SK-N-SH (cell line): ENCODE results near the gene GBP7. TPM values are rescaled to one million over a fixed set of nuclear protein-coding genes. Genes with fewer than 3 reads are reported as not detected.

Experiments
- CTCF ChIA-PET: fragments of 300-600, 350-600 bp; formaldehyde crosslinking; extraction: SDS; loops from one replicate; lab custom pipeline; 2021; lab: Yijun Ruan, JAX
- POLR2A ChIA-PET: fragments of 350-600 bp; sonication (Branson Sonifier 250); formaldehyde crosslinking; extraction: SDS; loops from one replicate; lab custom pipeline; 2020; ENCODE audit warnings: antibody characterized with exemption, inconsistent platforms; lab: Yijun Ruan, JAX
- DNase-seq: peaks from one replicate; pipeline ENCODE4 v3.0.0; 2012
- H2AFZ ChIP-seq: fragments of 200-600 bp; sonication (generic); 2 replicates; pipeline ENCODE4 v1.8.1; 2016; ENCODE audit warnings: antibody characterized with exemption, mild to moderate bottlenecking, low read depth
- H3F3A ChIP-seq: fragments of 200-600 bp; sonication (generic); replicated peaks from 2 replicates; pipeline ENCODE3; 2016; ENCODE audit warnings: antibody characterized with exemption, mild to moderate bottlenecking; ENCODE audit not compliant: insufficient read depth
- H3K27ac ChIP-seq, 2 experiments: fragments of 200-500 bp in 1 of 2; fragments of 200-600 bp in 1 of 2; sonication (Bioruptor generic) in 1 of 2; sonication (generic), shearing (Covaris generic) in 1 of 2; 2 replicates each; pipeline versions ENCODE4 v1.5.1 to v1.6.1; 2014 to 2016; ENCODE audit warnings: low read depth in 2 of 2, inconsistent platforms in 1 of 2, low read length in 1 of 2, mild to moderate bottlenecking in 1 of 2, mixed read lengths in 1 of 2
- H3K27me3 ChIP-seq: fragments of 200-600 bp; sonication (generic), shearing (Covaris generic); 2 replicates; pipeline ENCODE4 v1.6.1; 2016; ENCODE audit warnings: mixed run types; ENCODE audit not compliant: insufficient read depth
- H3K36me3 ChIP-seq, 2 experiments: fragments of 200-500 bp in 1 of 2; fragments of 200-600 bp in 1 of 2; sonication (Bioruptor generic) in 1 of 2; sonication (generic) in 1 of 2; replicated peaks in 1 of 2; 2 replicates each; pipeline versions ENCODE3 to v1.5.1; 2014 to 2016; ENCODE audit warnings: low read length in 1 of 2, mild to moderate bottlenecking in 1 of 2; ENCODE audit not compliant: insufficient read depth in 2 of 2, control insufficient read depth in 1 of 2
- H3K4me1 ChIP-seq, 2 experiments: fragments of 200-500 bp in 1 of 2; fragments of 200-600 bp in 1 of 2; sonication (Bioruptor generic) in 1 of 2; sonication (generic), shearing (Covaris generic) in 1 of 2; 2 replicates each; pipeline versions ENCODE4 v1.5.1 to v1.6.1; 2014 to 2016; ENCODE audit warnings: low read depth in 1 of 2, low read length in 1 of 2, mixed run types in 1 of 2; ENCODE audit not compliant: insufficient read depth in 2 of 2, control insufficient read depth in 1 of 2
- H3K4me2 ChIP-seq: fragments of 200-600 bp; sonication (generic), shearing (Covaris generic); 2 replicates; pipeline ENCODE4 v1.6.1; 2017; ENCODE audit warnings: mixed run types
- H3K4me3 ChIP-seq, 2 experiments: fragments of 200-500 bp in 1 of 2; fragments of 200-600 bp in 1 of 2; sonication (Bioruptor generic) in 1 of 2; sonication (generic), shearing (Covaris generic) in 1 of 2; 2 replicates each; pipeline versions ENCODE4 v1.5.1 to v1.8.1; 2014 to 2016; ENCODE audit warnings: low read depth in 2 of 2, inconsistent platforms in 1 of 2, low read length in 1 of 2, mild to moderate bottlenecking in 1 of 2, mixed read lengths in 1 of 2, moderate library complexity in 1 of 2
- H3K79me2 ChIP-seq: fragments of 200-600 bp; sonication (generic); 2 replicates; pipeline ENCODE4 v1.8.1; 2017; ENCODE audit warnings: mild to moderate bottlenecking; ENCODE audit not compliant: insufficient read depth
- H3K9ac ChIP-seq: fragments of 200-600 bp; sonication (generic); 2 replicates; pipeline ENCODE4 v1.6.1; 2017; ENCODE audit warnings: mixed run types
- H3K9me2 ChIP-seq: fragments of 200-600 bp; sonication (generic); 2 replicates; pipeline ENCODE4 v1.6.1; 2017; ENCODE audit warnings: mixed run types
- H3K9me3 ChIP-seq: fragments of 200-600 bp; sonication (generic); 2 replicates; pipeline ENCODE4 v1.6.1; 2017; ENCODE audit warnings: mixed run types, mild to moderate bottlenecking, moderate library complexity
- H4K20me1 ChIP-seq: fragments of 200-600 bp; sonication (generic); 2 replicates; pipeline ENCODE4 v1.6.1; 2017; ENCODE audit warnings: mild to moderate bottlenecking, mixed run types; ENCODE audit not compliant: insufficient read depth
- CHD2 ChIP-seq: fragments of 150-350 bp; IDR thresholded peaks from 2 replicates; pipeline ENCODE4 v1.6.1; 2018; ENCODE audit warnings: low read length; ENCODE audit not compliant: partially characterized antibody
- EP300 ChIP-seq, 2 experiments: IDR thresholded peaks; 2 replicates each; pipeline versions ENCODE4 v1.4.0 to v1.6.1; 2012; ENCODE audit warnings: borderline replicate concordance in 1 of 2, low read depth in 1 of 2, low read length in 1 of 2
- FOXJ3 ChIP-seq: sonication (generic); formaldehyde crosslinking; IDR thresholded peaks from 2 replicates; pipeline ENCODE4 v1.5.1; 2020; ENCODE audit warnings: mild to moderate bottlenecking, missing genetic modification reagents
- JUND ChIP-seq: IDR thresholded peaks from 2 replicates; pipeline ENCODE4 v1.4.0; 2012
- NFIC ChIP-seq: IDR thresholded peaks from 2 replicates; pipeline ENCODE4 v1.4.0; 2012; ENCODE audit warnings: borderline replicate concordance
- NRF1 ChIP-seq: IDR thresholded peaks from 2 replicates; pipeline ENCODE4 v1.6.1; 2012; ENCODE audit warnings: low read depth, mild to moderate bottlenecking, low read length
- RAD21 ChIP-seq: IDR thresholded peaks from 2 replicates; pipeline ENCODE4 v1.6.1; 2012; ENCODE audit warnings: mild to moderate bottlenecking, low read length
- RCOR1 ChIP-seq: fragments of 150-350 bp; IDR thresholded peaks from 2 replicates; pipeline ENCODE4 v1.6.1; 2017; ENCODE audit warnings: antibody characterized with exemption, low read length
- WGBS: methylation state at CpG from one replicate; pipeline ENCODE4 v1.1.6; 2017; ENCODE audit warnings: low lambda C conversion rate; 5-methylcytosine and 5-hydroxymethylcytosine counted together
- polyA plus RNA-seq, 3 experiments: library from polyadenylated mRNA; depleted of rRNA; stranded (reverse); fragments of >200 nt; gene quantifications; 2 replicates each; pipeline ENCODE4 v1.2.3, GENCODE V29; 2012
- TF ChIP-seq, protein P1 (sequence below): IDR thresholded peaks from 2 replicates; pipeline ENCODE4 v1.6.1; 2012; ENCODE audit warnings: mild to moderate bottlenecking, low read depth, low read length, moderate library complexity
- TF ChIP-seq, protein P2 (sequence below): fragments of 200-600 bp; sonication (generic); IDR thresholded peaks from 2 replicates; pipeline ENCODE4 v1.6.1; 2017; ENCODE audit warnings: antibody characterized with exemption, mild to moderate bottlenecking, moderate library complexity
- TF ChIP-seq, protein P3 (sequence below): IDR thresholded peaks from 2 replicates; pipeline ENCODE4 v1.4.0; 2012; ENCODE audit warnings: low read depth, borderline replicate concordance
- TF ChIP-seq, protein P4 (sequence below): fragments of 150-350 bp; IDR thresholded peaks from 2 replicates; pipeline ENCODE4 v1.6.1; 2016; ENCODE audit warnings: mild to moderate bottlenecking, low read depth, low read length

GBP7 gene
- polyA plus RNA-seq, 1 of the 3 experiments (the other 2 are of a cell fraction), result not detected

DNA sequence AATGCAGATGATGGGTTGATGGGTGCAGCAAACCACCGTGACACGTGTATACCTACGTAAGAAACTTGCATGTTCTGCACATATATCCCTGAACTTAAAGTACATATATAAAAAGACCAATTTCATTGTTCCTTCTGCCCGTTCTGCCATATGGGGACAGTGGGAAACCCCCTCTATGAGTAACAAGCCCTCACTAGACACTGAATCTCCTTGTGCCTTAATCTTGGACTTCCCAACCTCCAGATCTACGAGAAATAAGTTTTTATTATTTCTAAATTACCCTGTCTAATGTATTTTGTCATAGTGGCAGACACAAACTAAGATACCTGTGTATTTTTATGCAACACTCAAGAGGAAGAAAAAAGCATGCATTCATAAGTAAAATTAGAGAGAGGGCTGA lies 10.0 kb downstream of the GBP7 start:
- no peak overlapping the region for H2AFZ ChIP-seq
- H3K4me3 ChIP-seq, result no peak overlapping the region
- no peaks in the 10 kb centered on the region for H3F3A ChIP-seq
- H3K9me2 ChIP-seq, result no peaks in the 10 kb centered on the region
- POLR2A ChIA-PET, result no interaction called here
- H3K4me1 ChIP-seq, result no peaks in the 10 kb centered on the region; a peak in 1 of 4 replicates
- 63% methylated on average over 5 of the region's 5 CpGs for WGBS
- H3K79me2 ChIP-seq, result no peaks in the 10 kb centered on the region
- CTCF ChIA-PET, result no interaction called here
- H4K20me1 ChIP-seq, result no peaks in the 10 kb centered on the region
- no peak overlapping the region for H3K27ac ChIP-seq
- H3K9me3 ChIP-seq, result no peaks in the 10 kb centered on the region
- no peak overlapping the region for H3K9ac ChIP-seq
- no peak for DNase-seq
- no peak for TF ChIP-seq FOXJ3 (CRISPR knock-in tag)
- TF ChIP-seq, protein P1, sequence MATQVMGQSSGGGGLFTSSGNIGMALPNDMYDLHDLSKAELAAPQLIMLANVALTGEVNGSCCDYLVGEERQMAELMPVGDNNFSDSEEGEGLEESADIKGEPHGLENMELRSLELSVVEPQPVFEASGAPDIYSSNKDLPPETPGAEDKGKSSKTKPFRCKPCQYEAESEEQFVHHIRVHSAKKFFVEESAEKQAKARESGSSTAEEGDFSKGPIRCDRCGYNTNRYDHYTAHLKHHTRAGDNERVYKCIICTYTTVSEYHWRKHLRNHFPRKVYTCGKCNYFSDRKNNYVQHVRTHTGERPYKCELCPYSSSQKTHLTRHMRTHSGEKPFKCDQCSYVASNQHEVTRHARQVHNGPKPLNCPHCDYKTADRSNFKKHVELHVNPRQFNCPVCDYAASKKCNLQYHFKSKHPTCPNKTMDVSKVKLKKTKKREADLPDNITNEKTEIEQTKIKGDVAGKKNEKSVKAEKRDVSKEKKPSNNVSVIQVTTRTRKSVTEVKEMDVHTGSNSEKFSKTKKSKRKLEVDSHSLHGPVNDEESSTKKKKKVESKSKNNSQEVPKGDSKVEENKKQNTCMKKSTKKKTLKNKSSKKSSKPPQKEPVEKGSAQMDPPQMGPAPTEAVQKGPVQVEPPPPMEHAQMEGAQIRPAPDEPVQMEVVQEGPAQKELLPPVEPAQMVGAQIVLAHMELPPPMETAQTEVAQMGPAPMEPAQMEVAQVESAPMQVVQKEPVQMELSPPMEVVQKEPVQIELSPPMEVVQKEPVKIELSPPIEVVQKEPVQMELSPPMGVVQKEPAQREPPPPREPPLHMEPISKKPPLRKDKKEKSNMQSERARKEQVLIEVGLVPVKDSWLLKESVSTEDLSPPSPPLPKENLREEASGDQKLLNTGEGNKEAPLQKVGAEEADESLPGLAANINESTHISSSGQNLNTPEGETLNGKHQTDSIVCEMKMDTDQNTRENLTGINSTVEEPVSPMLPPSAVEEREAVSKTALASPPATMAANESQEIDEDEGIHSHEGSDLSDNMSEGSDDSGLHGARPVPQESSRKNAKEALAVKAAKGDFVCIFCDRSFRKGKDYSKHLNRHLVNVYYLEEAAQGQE, result no peak
- no peak for TF ChIP-seq NRF1
- TF ChIP-seq JUND, result no peak
- no peak for TF ChIP-seq NFIC
- no peak for TF ChIP-seq CHD2
- no peak for TF ChIP-seq RCOR1
- TF ChIP-seq RAD21, result no peak
- TF ChIP-seq, protein P2, sequence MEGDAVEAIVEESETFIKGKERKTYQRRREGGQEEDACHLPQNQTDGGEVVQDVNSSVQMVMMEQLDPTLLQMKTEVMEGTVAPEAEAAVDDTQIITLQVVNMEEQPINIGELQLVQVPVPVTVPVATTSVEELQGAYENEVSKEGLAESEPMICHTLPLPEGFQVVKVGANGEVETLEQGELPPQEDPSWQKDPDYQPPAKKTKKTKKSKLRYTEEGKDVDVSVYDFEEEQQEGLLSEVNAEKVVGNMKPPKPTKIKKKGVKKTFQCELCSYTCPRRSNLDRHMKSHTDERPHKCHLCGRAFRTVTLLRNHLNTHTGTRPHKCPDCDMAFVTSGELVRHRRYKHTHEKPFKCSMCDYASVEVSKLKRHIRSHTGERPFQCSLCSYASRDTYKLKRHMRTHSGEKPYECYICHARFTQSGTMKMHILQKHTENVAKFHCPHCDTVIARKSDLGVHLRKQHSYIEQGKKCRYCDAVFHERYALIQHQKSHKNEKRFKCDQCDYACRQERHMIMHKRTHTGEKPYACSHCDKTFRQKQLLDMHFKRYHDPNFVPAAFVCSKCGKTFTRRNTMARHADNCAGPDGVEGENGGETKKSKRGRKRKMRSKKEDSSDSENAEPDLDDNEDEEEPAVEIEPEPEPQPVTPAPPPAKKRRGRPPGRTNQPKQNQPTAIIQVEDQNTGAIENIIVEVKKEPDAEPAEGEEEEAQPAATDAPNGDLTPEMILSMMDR, result no peak
- no peak for TF ChIP-seq EP300 (IDR thresholded peaks at IDR 0.05; ENCODE audit: borderline replicate concordance in 1 of 2, low read depth in 1 of 2, low read length in 1 of 2)
- TF ChIP-seq, protein P3, sequence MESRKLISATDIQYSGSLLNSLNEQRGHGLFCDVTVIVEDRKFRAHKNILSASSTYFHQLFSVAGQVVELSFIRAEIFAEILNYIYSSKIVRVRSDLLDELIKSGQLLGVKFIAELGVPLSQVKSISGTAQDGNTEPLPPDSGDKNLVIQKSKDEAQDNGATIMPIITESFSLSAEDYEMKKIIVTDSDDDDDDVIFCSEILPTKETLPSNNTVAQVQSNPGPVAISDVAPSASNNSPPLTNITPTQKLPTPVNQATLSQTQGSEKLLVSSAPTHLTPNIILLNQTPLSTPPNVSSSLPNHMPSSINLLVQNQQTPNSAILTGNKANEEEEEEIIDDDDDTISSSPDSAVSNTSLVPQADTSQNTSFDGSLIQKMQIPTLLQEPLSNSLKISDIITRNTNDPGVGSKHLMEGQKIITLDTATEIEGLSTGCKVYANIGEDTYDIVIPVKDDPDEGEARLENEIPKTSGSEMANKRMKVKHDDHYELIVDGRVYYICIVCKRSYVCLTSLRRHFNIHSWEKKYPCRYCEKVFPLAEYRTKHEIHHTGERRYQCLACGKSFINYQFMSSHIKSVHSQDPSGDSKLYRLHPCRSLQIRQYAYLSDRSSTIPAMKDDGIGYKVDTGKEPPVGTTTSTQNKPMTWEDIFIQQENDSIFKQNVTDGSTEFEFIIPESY, result no peak
- TF ChIP-seq, protein P4, sequence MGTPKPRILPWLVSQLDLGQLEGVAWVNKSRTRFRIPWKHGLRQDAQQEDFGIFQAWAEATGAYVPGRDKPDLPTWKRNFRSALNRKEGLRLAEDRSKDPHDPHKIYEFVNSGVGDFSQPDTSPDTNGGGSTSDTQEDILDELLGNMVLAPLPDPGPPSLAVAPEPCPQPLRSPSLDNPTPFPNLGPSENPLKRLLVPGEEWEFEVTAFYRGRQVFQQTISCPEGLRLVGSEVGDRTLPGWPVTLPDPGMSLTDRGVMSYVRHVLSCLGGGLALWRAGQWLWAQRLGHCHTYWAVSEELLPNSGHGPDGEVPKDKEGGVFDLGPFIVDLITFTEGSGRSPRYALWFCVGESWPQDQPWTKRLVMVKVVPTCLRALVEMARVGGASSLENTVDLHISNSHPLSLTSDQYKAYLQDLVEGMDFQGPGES, result no peak
- H3K4me2 ChIP-seq, result no peak overlapping the region
- H3K36me3 ChIP-seq, result no peaks in the 10 kb centered on the region
- no peaks in the 10 kb centered on the region for H3K27me3 ChIP-seq
